CD8-positive, alpha-beta memory T cell (primary cell): ENCODE data around the gene OR11H6. TPM values are rescaled to one million over a fixed set of nuclear protein-coding genes. Genes with fewer than 3 reads are reported as not detected.
"Not testable (repeated sequence)": the region's sequence is repeated elsewhere in the genome, so short reads cannot be mapped to it uniquely, and the experiment has no call there.

ENCODE experiments used
- CTCF ChIA-PET: fragments of 350-600 bp; sonication (Branson Sonifier 250); formaldehyde crosslinking; loops from one replicate; lab custom pipeline; 2021; ENCODE audit warnings: antibody characterized with exemption; lab: Charles Lee
- POLR2A ChIA-PET: fragments of 350-600 bp; sonication (Branson Sonifier 250); formaldehyde crosslinking; loops from one replicate; lab custom pipeline; 2021; ENCODE audit warnings: antibody characterized with exemption; lab: Charles Lee
- DNase-seq, 5 donors: peaks; one replicate each; pipeline versions ENCODE4 v3.0.0 to v3.0.0-alpha.2; 2020 to 2022; ENCODE audit warnings: mixed read lengths in 1 of 5
- H3K27ac ChIP-seq: one replicate; pipeline ENCODE4 v1.7.0; 2013; ENCODE audit warnings: low read depth, mild to moderate bottlenecking, low read length, moderate library complexity
- H3K27me3 ChIP-seq: 2 replicates; pipeline ENCODE4 v1.7.0; 2013; ENCODE audit warnings: low read length, mild to moderate bottlenecking; ENCODE audit not compliant: insufficient read depth, poor library complexity, severe bottlenecking
- H3K36me3 ChIP-seq: 2 replicates; pipeline ENCODE4 v1.7.0; 2013; ENCODE audit warnings: mild to moderate bottlenecking, low read length, moderate library complexity; ENCODE audit not compliant: insufficient read depth
- H3K4me1 ChIP-seq: 2 replicates; pipeline ENCODE4 v1.7.0; 2013; ENCODE audit warnings: mild to moderate bottlenecking, low read length, moderate library complexity; ENCODE audit not compliant: insufficient read depth
- H3K4me3 ChIP-seq: 2 replicates; pipeline ENCODE4 v1.7.0; 2013; ENCODE audit warnings: mild to moderate bottlenecking, low read length
- H3K9me3 ChIP-seq: 2 replicates; pipeline ENCODE4 v1.7.0; 2013; ENCODE audit warnings: mild to moderate bottlenecking, low read length
- H3K27ac Mint-ChIP-seq, 8 donors: one replicate each; pipeline ENCODE4 v1.8.0; 2020 to 2021; ENCODE audit warnings: mixed read lengths in 8 of 8, mild to moderate bottlenecking in 6 of 8, inconsistent platforms in 3 of 8, moderate library complexity in 3 of 8
- H3K27me3 Mint-ChIP-seq, 2 donors: one replicate each; pipeline ENCODE4 v1.8.0; 2020 to 2021; ENCODE audit warnings: mixed read lengths in 2 of 2, mild to moderate bottlenecking in 1 of 2, moderate library complexity in 1 of 2
- H3K36me3 Mint-ChIP-seq, 3 donors: one replicate each; pipeline ENCODE4 v1.8.0; 2020 to 2021; ENCODE audit warnings: mixed read lengths in 3 of 3, inconsistent platforms in 1 of 3, mild to moderate bottlenecking in 1 of 3
- H3K4me1 Mint-ChIP-seq, 3 donors: one replicate each; pipeline ENCODE4 v1.8.0; 2020 to 2021; ENCODE audit warnings: mixed read lengths in 3 of 3, inconsistent platforms in 1 of 3, mild to moderate bottlenecking in 1 of 3
- H3K4me3 Mint-ChIP-seq, 7 donors: one replicate each; pipeline ENCODE4 v1.8.0; 2020 to 2021; ENCODE audit warnings: mixed read lengths in 7 of 7, mild to moderate bottlenecking in 6 of 7, moderate library complexity in 4 of 7, inconsistent platforms in 2 of 7
- H3K9me3 Mint-ChIP-seq, 5 donors: one replicate each; pipeline ENCODE4 v1.8.0; 2020 to 2022; ENCODE audit warnings: mixed read lengths in 5 of 5, mild to moderate bottlenecking in 3 of 5, moderate library complexity in 2 of 5, inconsistent platforms in 1 of 5
- polyA plus RNA-seq: library from polyadenylated mRNA; unstranded; fragments of 300-500 nt; fragmentation: Illumina TruSeq; gene quantifications from one replicate; pipeline ENCODE4 v1.2.3, GENCODE V29; 2021
- total RNA-seq, 2 experiments: library from RNA; stranded (reverse); gene quantifications; one replicate each; pipeline ENCODE4 v1.2.3, GENCODE V29; 2021

Gene OR11H6, protein sequence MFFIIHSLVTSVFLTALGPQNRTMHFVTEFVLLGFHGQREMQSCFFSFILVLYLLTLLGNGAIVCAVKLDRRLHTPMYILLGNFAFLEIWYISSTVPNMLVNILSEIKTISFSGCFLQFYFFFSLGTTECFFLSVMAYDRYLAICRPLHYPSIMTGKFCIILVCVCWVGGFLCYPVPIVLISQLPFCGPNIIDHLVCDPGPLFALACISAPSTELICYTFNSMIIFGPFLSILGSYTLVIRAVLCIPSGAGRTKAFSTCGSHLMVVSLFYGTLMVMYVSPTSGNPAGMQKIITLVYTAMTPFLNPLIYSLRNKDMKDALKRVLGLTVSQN
- total RNA-seq (not detected), polyA plus RNA-seq (not detected)

DNA sequence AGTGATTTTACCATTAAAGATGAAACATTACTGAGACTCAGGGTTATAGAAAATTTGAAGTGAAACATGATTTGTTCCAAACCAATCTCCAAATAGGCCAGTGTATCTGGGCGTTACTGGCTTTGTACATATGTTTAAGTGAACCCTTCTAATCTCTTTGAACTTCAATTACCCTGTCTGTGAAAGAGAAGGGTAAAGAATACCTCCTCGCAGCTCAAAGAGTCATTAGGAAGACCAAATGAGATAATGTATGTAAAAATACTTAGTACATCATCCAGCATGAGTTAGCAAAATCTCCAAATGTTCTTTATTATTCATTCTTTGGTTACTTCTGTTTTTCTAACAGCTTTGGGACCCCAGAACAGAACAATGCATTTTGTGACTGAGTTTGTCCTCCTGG, at the start of gene OR11H6:
Gene OR11H6, plus strand, starts transcription at position 301 of the 400 bp plus-strand sequence. Its CDS starts 0 bp downstream, at position 301.
- H3K4me1 Mint-ChIP-seq: no peaks in the 10 kb centered on the region
- Histone ChIP-seq H3K27me3 (no peaks in the 10 kb centered on the region), H3K4me3 (no peak within 1 kb of the TSS), H3K4me1 (no peaks in the 10 kb centered on the region), H3K27ac (no peak within 1 kb of the TSS), H3K9me3 (no peaks in the 10 kb centered on the region), H3K36me3 (no peaks in the 10 kb centered on the region)
- peaks cover 2 to 15% (median 3%) of the 10 kb centered on the region in 5 donors for H3K9me3 Mint-ChIP-seq
- H3K27ac Mint-ChIP-seq: no peak within 1 kb of the TSS
- no peak within 1 kb of the TSS for H3K4me3 Mint-ChIP-seq
- no peak for DNase-seq
- CTCF ChIA-PET: no interaction called here
- POLR2A ChIA-PET: no interaction called here
- H3K27me3 Mint-ChIP-seq: peaks cover 12 to 37% of the 10 kb centered on the region in 2 donors
- peaks cover 0 to 1% (median 0%) of the 10 kb centered on the region in 3 donors for H3K36me3 Mint-ChIP-seq

DNA sequence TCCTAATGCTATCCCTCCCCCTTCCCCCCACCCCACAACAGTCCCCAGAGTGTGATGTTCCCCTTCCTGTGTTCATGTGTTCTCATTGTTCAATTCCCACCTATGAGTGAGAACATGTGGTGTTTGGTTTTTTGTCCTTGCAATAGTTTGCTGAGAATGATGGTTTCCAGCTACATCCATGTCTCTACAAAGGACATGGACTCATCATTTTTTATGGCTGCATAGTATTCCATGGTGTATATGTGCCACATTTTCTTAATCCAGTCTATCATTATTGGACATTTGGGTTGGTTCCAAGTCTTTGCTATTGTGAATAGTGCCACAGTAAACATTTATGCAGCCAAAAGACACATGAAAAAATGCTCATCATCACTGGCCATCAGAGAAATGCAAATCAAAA, 49.3 kb upstream of the OR11H6 start:
- H3K27ac ChIP-seq, H3K4me1 ChIP-seq, H3K27ac Mint-ChIP-seq, H3K9me3 ChIP-seq, CTCF ChIA-PET, H3K4me1 Mint-ChIP-seq, H3K9me3 Mint-ChIP-seq, H3K36me3 ChIP-seq, H3K36me3 Mint-ChIP-seq, DNase-seq, POLR2A ChIA-PET, H3K27me3 ChIP-seq, H3K4me3 ChIP-seq, H3K4me3 Mint-ChIP-seq: not testable (repeated sequence)
- H3K27me3 Mint-ChIP-seq: peaks cover 4 to 16% of the 10 kb centered on the region in 2 donors

DNA sequence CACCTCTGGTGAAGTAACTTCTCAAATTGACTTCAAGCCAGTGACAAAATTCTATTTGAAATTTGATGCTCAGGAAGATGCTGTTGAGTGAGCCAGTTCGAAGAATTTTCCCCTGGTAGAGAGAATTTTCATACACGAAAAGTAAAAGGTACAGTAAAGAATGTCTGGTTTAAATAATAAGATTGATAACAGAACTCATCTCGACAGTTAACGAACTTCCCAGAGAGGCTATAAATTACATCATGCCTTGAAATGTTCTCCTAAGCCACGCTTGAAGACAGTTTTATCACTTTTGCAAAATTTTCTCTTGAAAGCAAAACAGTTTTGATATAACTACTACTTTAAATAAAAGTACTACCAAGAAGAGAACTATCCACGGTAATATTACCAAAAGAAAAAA, 47.2 kb upstream of the OR11H6 start:
- Mint-ChIP-seq H3K4me1 (no peaks in the 10 kb centered on the region), H3K9me3 (no peaks in the 10 kb centered on the region), H3K27me3 (peaks cover 1 to 11% of the 10 kb centered on the region in 2 donors), H3K36me3 (no peaks in the 10 kb centered on the region), H3K4me3 (no peak overlapping the region), H3K27ac (no peak overlapping the region)
- H3K9me3 ChIP-seq: no peaks in the 10 kb centered on the region
- H3K4me3 ChIP-seq: no peak overlapping the region
- no peaks in the 10 kb centered on the region for H3K4me1 ChIP-seq
- H3K36me3 ChIP-seq: no peaks in the 10 kb centered on the region
- H3K27ac ChIP-seq: peak overlapping the region; percentile 24
- CTCF ChIA-PET: no interaction called here
- H3K27me3 ChIP-seq: no peaks in the 10 kb centered on the region
- no peak for DNase-seq
- POLR2A ChIA-PET: no interaction called here

DNA sequence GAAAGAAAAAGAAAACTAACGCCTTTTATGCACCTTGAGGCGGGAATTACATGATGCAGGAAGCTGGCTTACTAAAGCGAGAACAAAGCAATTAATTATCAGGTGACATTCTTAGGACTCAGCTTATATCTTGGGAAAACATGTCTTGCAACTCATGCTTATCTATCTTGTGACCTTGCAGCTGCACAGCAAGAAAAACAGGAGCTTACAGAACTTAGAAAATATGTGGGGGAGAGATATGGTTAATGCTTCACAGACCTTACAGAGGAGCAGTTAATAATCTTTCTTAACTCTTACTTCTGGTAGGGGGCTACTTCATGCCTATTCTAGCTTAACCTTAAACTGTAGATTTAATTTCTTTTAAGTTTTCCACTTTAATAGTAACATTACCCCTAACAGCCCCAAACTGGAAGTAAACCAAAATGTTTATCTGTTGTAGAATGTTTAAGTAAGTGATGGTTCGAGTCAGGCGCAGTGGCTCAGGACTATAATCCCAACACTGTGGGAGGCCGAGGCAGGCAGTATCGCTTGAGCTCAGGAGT, 46.0 kb upstream of the OR11H6 start:
- Mint-ChIP-seq H3K4me1 (no peaks in the 10 kb centered on the region), H3K27ac (no peak overlapping the region), H3K36me3 (no peaks in the 10 kb centered on the region), H3K9me3 (peaks cover 0 to 2% (median 0%) of the 10 kb centered on the region in 5 donors), H3K4me3 (no peak overlapping the region), H3K27me3 (peaks cover 3 to 15% of the 10 kb centered on the region in 2 donors)
- POLR2A ChIA-PET: no interaction called here
- Histone ChIP-seq H3K4me3 (no peak overlapping the region), H3K27ac (peak overlapping the region; percentile 66), H3K4me1 (no peaks in the 10 kb centered on the region), H3K36me3 (no peaks in the 10 kb centered on the region), H3K27me3 (no peaks in the 10 kb centered on the region), H3K9me3 (no peaks in the 10 kb centered on the region)
- CTCF ChIA-PET: no interaction called here
- no peak for DNase-seq

DNA sequence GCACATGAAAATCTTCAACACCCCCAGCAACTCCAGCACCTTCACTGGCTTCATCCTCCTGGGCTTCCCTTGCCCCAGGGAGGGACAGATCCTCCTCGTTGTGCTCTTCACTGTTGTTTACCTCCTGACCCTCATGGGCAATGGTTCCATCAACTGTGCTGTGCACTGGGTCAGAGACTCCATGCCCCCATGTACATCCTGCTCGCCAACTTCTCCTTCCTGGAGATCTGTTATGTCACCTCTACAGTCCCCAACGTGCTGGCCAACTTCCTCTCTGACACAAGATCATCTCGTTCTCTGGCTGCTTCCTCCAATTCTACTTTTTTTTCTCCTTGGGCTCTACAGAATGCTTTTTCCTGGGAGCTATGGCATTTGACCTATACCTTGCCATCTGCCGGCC, 44.3 kb upstream of the OR11H6 start:
- Mint-ChIP-seq H3K36me3 (no peaks in the 10 kb centered on the region), H3K27me3 (peaks cover 2 to 15% of the 10 kb centered on the region in 2 donors), H3K4me1 (no peaks in the 10 kb centered on the region), H3K27ac (no peak overlapping the region), H3K9me3 (peaks cover 0 to 2% (median 0%) of the 10 kb centered on the region in 5 donors), H3K4me3 (peak overlapping the region in 1 of 7 donors; percentile 65)
- ChIA-PET CTCF (no interaction called here), POLR2A (no interaction called here)
- Histone ChIP-seq H3K9me3 (no peaks in the 10 kb centered on the region), H3K27me3 (no peaks in the 10 kb centered on the region), H3K27ac (peak overlapping the region; percentile 66), H3K4me1 (no peaks in the 10 kb centered on the region), H3K36me3 (no peaks in the 10 kb centered on the region), H3K4me3 (no peak overlapping the region)
- DNase-seq: no peak

DNA sequence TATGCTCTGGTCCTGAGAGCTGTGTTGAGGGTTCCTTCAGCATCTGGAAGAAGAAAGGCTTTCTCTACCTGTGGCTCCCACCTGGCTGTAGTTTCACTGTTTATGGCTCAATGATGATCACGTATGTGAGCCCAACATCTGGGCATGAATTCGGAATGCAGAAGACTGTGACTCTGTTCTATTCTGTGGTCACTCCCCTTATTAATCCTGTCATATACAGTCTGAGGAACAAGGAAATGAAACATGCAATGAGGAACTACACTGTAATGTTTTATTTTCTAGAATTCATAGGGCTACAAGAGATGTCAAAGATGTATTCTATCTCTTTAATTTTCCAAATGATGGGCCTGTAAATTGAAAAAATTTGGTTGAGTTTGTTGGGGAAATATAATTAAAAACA, 43.6 kb upstream of the OR11H6 start:
- Mint-ChIP-seq H3K4me3 (no peak overlapping the region), H3K27ac (no peak overlapping the region), H3K36me3 (no peaks in the 10 kb centered on the region), H3K9me3 (peaks cover 0 to 4% (median 0%) of the 10 kb centered on the region in 5 donors), H3K27me3 (peaks cover 1 to 13% of the 10 kb centered on the region in 2 donors), H3K4me1 (no peaks in the 10 kb centered on the region)
- DNase-seq: no peak
- Histone ChIP-seq H3K36me3 (no peaks in the 10 kb centered on the region), H3K4me3 (no peak overlapping the region), H3K4me1 (no peaks in the 10 kb centered on the region), H3K27ac (no peak overlapping the region), H3K27me3 (no peaks in the 10 kb centered on the region), H3K9me3 (no peaks in the 10 kb centered on the region)
- ChIA-PET CTCF (no interaction called here), POLR2A (no interaction called here)

DNA sequence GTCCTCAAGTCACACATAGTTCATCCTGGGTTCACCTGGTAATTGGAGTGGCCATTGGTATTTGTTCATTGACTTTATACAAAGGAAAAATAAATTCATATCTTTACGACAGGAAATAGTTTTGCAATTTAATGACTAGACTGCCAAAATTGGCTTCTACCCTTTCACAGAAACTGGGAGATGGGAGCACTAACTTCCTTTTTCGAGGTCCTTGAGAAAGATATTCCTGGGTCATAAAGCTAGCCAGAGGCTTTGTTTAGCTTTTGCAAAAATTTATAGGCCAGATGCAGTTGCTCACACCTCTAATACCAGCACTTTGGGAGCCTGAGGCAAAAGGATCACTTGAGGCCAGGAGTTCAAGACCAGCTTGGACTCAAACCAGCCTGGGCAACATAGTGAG, 43.0 kb upstream of the OR11H6 start:
- Histone ChIP-seq H3K27ac (no peak overlapping the region), H3K36me3 (no peaks in the 10 kb centered on the region), H3K9me3 (no peaks in the 10 kb centered on the region), H3K4me3 (no peak overlapping the region), H3K4me1 (no peaks in the 10 kb centered on the region), H3K27me3 (no peaks in the 10 kb centered on the region)
- peaks cover 1 to 9% of the 10 kb centered on the region in 2 donors for H3K27me3 Mint-ChIP-seq
- H3K27ac Mint-ChIP-seq: no peak overlapping the region
- ChIA-PET POLR2A (no interaction called here), CTCF (no interaction called here)
- H3K4me1 Mint-ChIP-seq: no peaks in the 10 kb centered on the region
- no peaks in the 10 kb centered on the region for H3K36me3 Mint-ChIP-seq
- peaks cover 0 to 5% (median 0%) of the 10 kb centered on the region in 5 donors for H3K9me3 Mint-ChIP-seq
- H3K4me3 Mint-ChIP-seq: no peak overlapping the region
- no peak for DNase-seq

DNA sequence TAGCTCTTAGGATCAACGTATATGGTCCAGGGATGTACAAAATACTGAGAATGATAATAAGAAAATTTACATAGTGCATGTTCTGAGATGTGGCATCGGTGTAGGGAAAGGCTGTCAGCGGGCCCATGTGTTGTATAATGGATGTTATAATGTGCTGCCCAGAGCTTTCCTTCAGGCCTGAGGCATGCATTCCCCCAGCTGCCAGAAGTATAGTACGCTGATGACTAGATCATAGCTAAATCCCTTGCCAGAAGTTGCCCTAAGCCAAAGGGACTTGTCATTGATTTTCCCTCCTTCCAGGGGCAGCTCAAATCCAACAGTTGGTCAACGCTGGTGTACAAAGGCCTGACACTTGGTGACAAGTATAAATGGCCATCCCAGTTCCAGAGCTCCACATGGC, 39.3 kb upstream of the OR11H6 start:
- ChIA-PET CTCF (no interaction called here), POLR2A (no interaction called here)
- Mint-ChIP-seq H3K4me3 (no peak overlapping the region), H3K27me3 (peaks cover 5 to 21% of the 10 kb centered on the region in 2 donors), H3K27ac (no peak overlapping the region), H3K4me1 (no peaks in the 10 kb centered on the region), H3K9me3 (peaks cover 0 to 9% (median 0%) of the 10 kb centered on the region in 5 donors), H3K36me3 (no peaks in the 10 kb centered on the region)
- Histone ChIP-seq H3K27ac (no peak overlapping the region), H3K4me3 (no peak overlapping the region), H3K36me3 (no peaks in the 10 kb centered on the region), H3K4me1 (no peaks in the 10 kb centered on the region), H3K9me3 (no peaks in the 10 kb centered on the region), H3K27me3 (no peaks in the 10 kb centered on the region)
- no peak for DNase-seq
